CD14-positive monocyte (primary cell): Measurements from ENCODE around the gene SLC26A2. TPM values are rescaled to one million over a fixed set of nuclear protein-coding genes. Genes with fewer than 3 reads are reported as not detected.
A peak's percentile ranks its signal among the peaks of the same experiment; 100 is the strongest.

ENCODE experiments used
- DNase-seq, 3 donors: peaks; one replicate each; pipeline ENCODE4 v3.0.0-alpha.2; 2011 to 2022
- H2AFZ ChIP-seq: 2 replicates; pipeline ENCODE4 v1.6.0; 2012; ENCODE audit warnings: mild to moderate bottlenecking, low read depth, low read length, inconsistent platforms; ENCODE audit not compliant: insufficient read depth, poor library complexity, severe bottlenecking
- H3K27ac ChIP-seq, 2 donors: 1 replicate in 1 of 2; 2 replicates in 1 of 2; pipeline ENCODE4 v1.5.1; 2012 to 2013; ENCODE audit warnings: low read length in 2 of 2, control low read depth in 1 of 2, inconsistent platforms in 1 of 2, low read depth in 1 of 2, mild to moderate bottlenecking in 1 of 2
- H3K27me3 ChIP-seq, 2 donors: one replicate each; pipeline versions ENCODE4 v1.6.0 to v1.6.1; 2011 to 2013; ENCODE audit warnings: low read length in 2 of 2; ENCODE audit not compliant: control insufficient read depth in 2 of 2, insufficient read depth in 2 of 2
- H3K36me3 ChIP-seq, 2 donors: replicated peaks in 1 of 2; 1 replicate in 1 of 2; 2 replicates in 1 of 2; pipeline versions ENCODE4 v1.5.1 to v1.6.1; 2012 to 2013; ENCODE audit warnings: low read length in 2 of 2, control low read depth in 1 of 2, inconsistent platforms in 1 of 2, mild to moderate bottlenecking in 1 of 2; ENCODE audit not compliant: insufficient read depth in 2 of 2, control insufficient read depth in 1 of 2
- H3K4me1 ChIP-seq, 2 donors: 1 replicate in 1 of 2; 2 replicates in 1 of 2; pipeline versions ENCODE4 v1.5.1 to v1.6.1; 2012 to 2013; ENCODE audit warnings: low read length in 2 of 2, control low read depth in 1 of 2, inconsistent platforms in 1 of 2, mild to moderate bottlenecking in 1 of 2, moderate library complexity in 1 of 2; ENCODE audit not compliant: insufficient read depth in 2 of 2, control insufficient read depth in 1 of 2
- H3K4me2 ChIP-seq: replicated peaks from 2 replicates; pipeline ENCODE3; 2012; ENCODE audit warnings: low read length, moderate library complexity, mild to moderate bottlenecking; ENCODE audit not compliant: poor library complexity, severe bottlenecking; ENCODE audit errors: extremely low read depth
- H3K4me3 ChIP-seq, 3 experiments: fragments of 200-600 bp in 1 of 3; sonication (generic) in 1 of 3; replicated peaks in 1 of 3; 1 replicate in 2 of 3; 2 replicates in 1 of 3; pipeline ENCODE4 v1.5.1; 2011 to 2013; ENCODE audit warnings: low read length in 3 of 3, mild to moderate bottlenecking in 3 of 3, control low read depth in 2 of 3, low read depth in 2 of 3, inconsistent platforms in 1 of 3, moderate library complexity in 1 of 3
- H3K79me2 ChIP-seq: 2 replicates; pipeline ENCODE4 v1.6.0; 2012; ENCODE audit warnings: mild to moderate bottlenecking, control low read depth, inconsistent platforms, low read length, moderate library complexity; ENCODE audit not compliant: insufficient read depth
- H3K9ac ChIP-seq: 2 replicates; pipeline ENCODE4 v1.6.0; 2017; ENCODE audit warnings: low read length, mild to moderate bottlenecking; ENCODE audit not compliant: insufficient read depth, poor library complexity, severe bottlenecking
- H3K9me3 ChIP-seq, 2 donors: replicated peaks in 1 of 2; 1 replicate in 1 of 2; 2 replicates in 1 of 2; pipeline versions ENCODE4 v1.5.1 to v1.6.1; 2012 to 2013; ENCODE audit warnings: low read length in 2 of 2, control low read depth in 1 of 2; ENCODE audit not compliant: control insufficient read depth in 1 of 2, insufficient read depth in 1 of 2
- H4K20me1 ChIP-seq: 2 replicates; pipeline ENCODE4 v1.6.0; 2012; ENCODE audit warnings: mild to moderate bottlenecking, low read length, control low read depth, moderate library complexity; ENCODE audit not compliant: insufficient read depth
- H3K27ac Mint-ChIP-seq, 7 donors: one replicate each; pipeline ENCODE4 v1.8.0; 2020; ENCODE audit warnings: mild to moderate bottlenecking in 7 of 7, mixed read lengths in 7 of 7, moderate library complexity in 6 of 7, inconsistent platforms in 2 of 7
- H3K27me3 Mint-ChIP-seq, 3 donors: one replicate each; pipeline ENCODE4 v1.8.0; 2021 to 2022; ENCODE audit warnings: low read depth in 3 of 3, mild to moderate bottlenecking in 3 of 3, mixed read lengths in 3 of 3, moderate library complexity in 3 of 3, inconsistent platforms in 1 of 3
- H3K36me3 Mint-ChIP-seq, 2 donors: one replicate each; pipeline ENCODE4 v1.8.0; 2020; ENCODE audit warnings: mixed read lengths in 2 of 2, inconsistent platforms in 1 of 2, mild to moderate bottlenecking in 1 of 2
- H3K4me1 Mint-ChIP-seq: one replicate; pipeline ENCODE4 v1.8.0; 2020; ENCODE audit warnings: mild to moderate bottlenecking, mixed read lengths
- H3K4me3 Mint-ChIP-seq, 2 donors: one replicate each; pipeline ENCODE4 v1.8.0; 2020; ENCODE audit warnings: mild to moderate bottlenecking in 2 of 2, mixed read lengths in 2 of 2, moderate library complexity in 1 of 2
- H3K9me3 Mint-ChIP-seq, 7 donors: one replicate each; pipeline ENCODE4 v1.8.0; 2020 to 2022; ENCODE audit warnings: mixed read lengths in 7 of 7, mild to moderate bottlenecking in 6 of 7, moderate library complexity in 6 of 7, inconsistent platforms in 2 of 7
- WGBS: methylation state at CpG from one replicate; pipeline ENCODE4 v1.1.5; 2013; ENCODE audit warnings: missing lambda C conversion rate; ENCODE audit not compliant: insufficient coverage; 5-methylcytosine and 5-hydroxymethylcytosine counted together
- intact Hi-C, 2 donors: fragments of 100-400 bp; cut with micrococcal nuclease; formaldehyde crosslinking; loops; one replicate each; pipeline versions ENCODE4 v1.15.0 to v1.15.1; 2023
- polyA plus RNA-seq, 3 donors: library from polyadenylated mRNA; depleted of rRNA in 1 of 3; unstranded in 2 of 3; stranded (reverse) in 1 of 3; fragments of 300-500 nt in 2 of 3; fragments of >200 nt in 1 of 3; fragmentation: Illumina TruSeq in 2 of 3; gene quantifications; 1 replicate in 2 of 3; 2 replicates in 1 of 3; pipeline ENCODE4 v1.2.3, GENCODE V29; 2012 to 2021
- TF ChIP-seq, protein P1 (sequence below): fragments of 200-600 bp; IDR thresholded peaks from one replicate; pipeline ENCODE4 v1.8.0; 2022; ENCODE audit warnings: antibody characterized with exemption, mild to moderate bottlenecking

SLC26A2 gene
- polyA plus RNA-seq, 3 donors: 1.9 to 3.6 (median 3.1) TPM

GRCh38 chr5:150000990-150001659 is 40.6 kb downstream of the SLC26A2 start:
- H3K9me3 ChIP-seq: no peaks in the 10 kb centered on the region
- H3K4me3 Mint-ChIP-seq: peak overlapping the region; percentile 88 to 96
- H3K9me3 Mint-ChIP-seq: peaks cover 0 to 2% (median 0%) of the 10 kb centered on the region in 7 donors
- peak overlapping the region; percentile 86 to 88 for H3K27ac ChIP-seq
- peaks cover 23 to 29% of the 10 kb centered on the region in 2 donors for H3K36me3 Mint-ChIP-seq
- peaks cover 0 to 2% (median 0%) of the 10 kb centered on the region in 3 donors for H3K27me3 Mint-ChIP-seq
- H3K4me3 ChIP-seq: peak overlapping the region; percentile 63 to 80 (median 66)
- peaks cover 44% of the 10 kb centered on the region for H3K79me2 ChIP-seq
- H3K36me3 ChIP-seq: peaks cover 9 to 22% of the 10 kb centered on the region in 2 donors
- H3K4me1 Mint-ChIP-seq: peaks cover 31% of the 10 kb centered on the region
- H3K9ac ChIP-seq: peak overlapping the region; percentile 95
- H3K27me3 ChIP-seq: no peaks in the 10 kb centered on the region
- peaks cover 35% of the 10 kb centered on the region for H4K20me1 ChIP-seq
- peak; percentile 51 to 73 (median 71) for DNase-seq
- TF ChIP-seq, protein P1, sequence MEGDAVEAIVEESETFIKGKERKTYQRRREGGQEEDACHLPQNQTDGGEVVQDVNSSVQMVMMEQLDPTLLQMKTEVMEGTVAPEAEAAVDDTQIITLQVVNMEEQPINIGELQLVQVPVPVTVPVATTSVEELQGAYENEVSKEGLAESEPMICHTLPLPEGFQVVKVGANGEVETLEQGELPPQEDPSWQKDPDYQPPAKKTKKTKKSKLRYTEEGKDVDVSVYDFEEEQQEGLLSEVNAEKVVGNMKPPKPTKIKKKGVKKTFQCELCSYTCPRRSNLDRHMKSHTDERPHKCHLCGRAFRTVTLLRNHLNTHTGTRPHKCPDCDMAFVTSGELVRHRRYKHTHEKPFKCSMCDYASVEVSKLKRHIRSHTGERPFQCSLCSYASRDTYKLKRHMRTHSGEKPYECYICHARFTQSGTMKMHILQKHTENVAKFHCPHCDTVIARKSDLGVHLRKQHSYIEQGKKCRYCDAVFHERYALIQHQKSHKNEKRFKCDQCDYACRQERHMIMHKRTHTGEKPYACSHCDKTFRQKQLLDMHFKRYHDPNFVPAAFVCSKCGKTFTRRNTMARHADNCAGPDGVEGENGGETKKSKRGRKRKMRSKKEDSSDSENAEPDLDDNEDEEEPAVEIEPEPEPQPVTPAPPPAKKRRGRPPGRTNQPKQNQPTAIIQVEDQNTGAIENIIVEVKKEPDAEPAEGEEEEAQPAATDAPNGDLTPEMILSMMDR: no peak
- H2AFZ ChIP-seq: peak overlapping the region; percentile 84
- intact Hi-C loops: loop anchor here in 1 of 2 donors (5.0 kb wide), 1 partner anchor 39 kb away; the partner anchor contains the start of gene SLC26A2
- H3K4me2 ChIP-seq: peak overlapping the region; percentile 75
- H3K27ac Mint-ChIP-seq: peak overlapping the region; percentile 88 to 95 (median 94)
- under 1% methylated on average over 38 of the region's 44 CpGs for WGBS
- peaks cover 21 to 23% of the 10 kb centered on the region in 2 donors for H3K4me1 ChIP-seq

- no peaks in the 10 kb centered on the region for H3K27me3 ChIP-seq
- WGBS: 17% methylated on average over 6 of the region's 8 CpGs
- H3K27me3 Mint-ChIP-seq: peaks cover 0 to 2% (median 0%) of the 10 kb centered on the region in 3 donors
- H3K27ac Mint-ChIP-seq: peak overlapping the region; percentile 88 to 95 (median 94)
- H3K9me3 Mint-ChIP-seq: peaks cover 0 to 2% (median 0%) of the 10 kb centered on the region in 7 donors
- peaks cover 31% of the 10 kb centered on the region for H3K4me1 Mint-ChIP-seq
- H3K4me2 ChIP-seq: peak overlapping the region; percentile 75
- H3K36me3 ChIP-seq: peaks cover 17 to 29% of the 10 kb centered on the region in 2 donors
- H3K27ac ChIP-seq: peak overlapping the region; percentile 86 to 88
- peaks cover 21 to 23% of the 10 kb centered on the region in 2 donors for H3K4me1 ChIP-seq
- DNase-seq: peak; percentile 75 to 85 (median 83)
- H3K79me2 ChIP-seq: peaks cover 44% of the 10 kb centered on the region
- intact Hi-C loops: loop anchor here in 1 of 2 donors (5.0 kb wide), 1 partner anchor 40 kb away; the partner anchor contains the start of gene SLC26A2
- H3K9ac ChIP-seq: peak overlapping the region; percentile 95
- no peaks in the 10 kb centered on the region for H3K9me3 ChIP-seq
- H3K4me3 Mint-ChIP-seq: peak overlapping the region; percentile 88 to 96
- peaks cover 35% of the 10 kb centered on the region for H4K20me1 ChIP-seq
- H3K36me3 Mint-ChIP-seq: peaks cover 28 to 34% of the 10 kb centered on the region in 2 donors
- peak overlapping the region; percentile 84 for H2AFZ ChIP-seq
- H3K4me3 ChIP-seq: peak overlapping the region; percentile 63 to 80 (median 66)
- TF ChIP-seq, protein P1: peak; percentile 80
These were observed 41.3 kb downstream of the SLC26A2 start for GRCh38 chr5:150001660-150002486.
